GM21619 (cell line): Measurements from ENCODE around the gene ZNF557.

Source experiments
- ATAC-seq: cut with Tn5 transposase; IDR thresholded peaks from one replicate; pipeline ENCODE4 v1.9.1; 2021; ENCODE audit not compliant: unreplicated experiment

ZNF557 gene

DNA sequence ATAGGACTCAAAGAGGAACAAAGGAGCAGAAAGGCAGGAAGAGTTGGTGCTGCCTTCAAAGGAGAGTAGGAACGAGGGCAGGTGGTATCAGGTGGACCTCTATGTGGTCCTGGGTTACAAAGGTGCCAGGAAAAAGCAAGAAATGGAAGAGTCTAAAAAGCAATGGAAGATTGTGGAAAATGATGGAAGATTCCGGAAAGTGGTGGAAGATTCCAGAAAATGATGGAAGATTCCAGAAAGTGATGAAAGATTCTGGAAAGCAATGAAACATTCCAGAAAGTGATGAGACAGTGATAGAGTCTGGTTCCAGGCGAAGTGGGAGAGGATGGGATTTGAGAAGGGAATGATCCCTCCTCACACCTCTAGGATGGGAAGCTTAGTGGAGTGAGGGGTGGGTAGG is 55.3 kb downstream of the ZNF557 start:
- ATAC-seq, result no peak

- ATAC-seq, result no peak
Measured at GRCh38 chr19:7125221-7125620, 55.7 kb downstream of the ZNF557 start.

DNA sequence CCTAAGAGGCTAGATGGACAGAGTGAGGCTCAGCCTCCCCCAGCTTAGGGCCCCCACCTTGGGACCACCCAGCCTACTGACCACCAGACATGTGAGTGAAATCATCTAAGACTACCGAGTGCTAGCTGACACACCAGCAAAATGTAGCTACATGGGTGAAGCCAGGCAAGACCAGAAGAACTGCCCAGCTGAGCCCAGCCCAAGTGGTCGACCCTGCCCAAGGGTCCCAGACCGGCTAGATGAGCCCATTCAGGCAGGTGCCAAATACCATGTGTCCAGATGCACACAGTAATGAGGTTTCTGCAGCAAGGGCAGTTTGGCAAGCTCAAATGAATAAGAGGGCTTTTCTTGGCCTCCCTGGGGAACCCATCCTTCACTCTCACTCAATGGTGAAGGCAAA is 56.6 kb downstream of the ZNF557 start:
- ATAC-seq, result no peak

DNA sequence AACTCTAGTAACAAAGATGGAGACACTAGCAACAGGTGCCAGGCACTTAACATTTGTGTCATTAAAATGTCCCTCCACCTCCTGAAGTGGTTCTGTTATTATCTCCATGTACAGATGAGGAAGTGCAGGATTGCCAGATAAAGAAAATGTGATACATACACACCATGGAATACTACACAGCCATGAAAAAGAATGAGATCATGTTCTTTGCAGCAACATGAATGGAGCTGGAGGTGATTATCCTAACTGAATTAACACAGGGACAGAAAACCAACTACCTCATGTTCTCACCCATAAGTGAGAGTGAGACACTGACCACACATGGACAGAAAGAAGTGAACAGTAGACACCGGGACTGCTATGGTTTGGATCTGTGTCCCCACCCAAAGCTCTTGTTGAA is 60.5 kb downstream of the ZNF557 start:
- no peak for ATAC-seq

DNA sequence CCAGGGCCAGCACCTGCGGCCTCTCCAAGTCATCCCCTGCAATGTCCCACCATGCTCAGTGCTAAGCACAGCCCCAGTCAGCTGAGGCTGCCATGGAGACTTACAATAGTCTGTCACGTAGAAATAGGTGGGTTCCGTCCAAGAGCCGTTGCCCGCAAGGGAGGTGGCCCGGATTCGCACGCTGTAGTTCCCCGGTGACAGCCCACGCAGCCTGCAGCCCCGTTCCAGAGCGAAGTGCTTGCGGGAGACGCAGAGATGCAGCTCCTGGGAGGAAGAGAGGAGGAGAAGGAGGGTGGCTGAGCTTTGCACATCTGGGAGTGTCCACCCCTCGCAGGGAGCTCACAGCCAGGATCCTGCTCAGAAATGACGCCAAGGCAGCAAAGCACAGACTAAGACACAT is 62.6 kb downstream of the ZNF557 start:
- no peak for ATAC-seq

DNA sequence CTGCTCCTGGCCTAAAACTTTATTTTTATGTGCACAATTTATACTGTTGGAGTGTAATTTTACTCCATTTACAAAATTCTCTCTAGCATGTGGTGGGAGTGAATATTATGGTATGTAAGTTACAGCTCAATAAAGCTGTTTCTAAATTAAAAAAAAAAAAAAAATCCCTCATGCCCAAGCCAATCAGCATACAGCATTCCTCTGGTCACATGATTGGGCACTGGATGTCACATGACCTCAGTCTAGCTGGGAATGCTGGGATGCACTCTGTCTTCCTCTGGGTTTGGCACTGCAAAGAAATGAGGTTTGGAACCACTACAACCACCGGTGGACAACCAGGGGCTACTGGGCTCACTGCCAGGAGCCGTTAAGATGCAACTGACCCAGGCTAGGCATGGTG is 67.6 kb downstream of the ZNF557 start:
- no peak for ATAC-seq
